HepG2 (cell line): ENCODE data around the gene INAFM1. TPM values are rescaled to one million over a fixed set of nuclear protein-coding genes. Genes with fewer than 3 reads are reported as not detected.
A peak's percentile ranks its signal among the peaks of the same experiment; 100 is the strongest.

Experiments
- AGO1 ChIP-seq: fragments of 200-400 bp; formaldehyde crosslinking; IDR thresholded peaks from 2 replicates; pipeline ENCODE4 v1.6.1; 2017; ENCODE audit warnings: mild to moderate bottlenecking, low read depth, low read length, moderate library complexity; ENCODE audit not compliant: poor library complexity, severe bottlenecking
- ATM ChIP-seq: fragments of 450-650 bp; IDR thresholded peaks from 2 replicates; pipeline ENCODE4 v1.7.1; 2017; ENCODE audit warnings: mild to moderate bottlenecking, borderline replicate concordance
- KLF15 ChIP-seq: sonication (generic); formaldehyde crosslinking; IDR thresholded peaks from 2 replicates; pipeline ENCODE4 v1.8.1; 2023; ENCODE audit warnings: borderline replicate concordance, mild to moderate bottlenecking, inconsistent platforms, missing genetic modification reagents, mixed read lengths
- MTA1 ChIP-seq: sonication (generic); formaldehyde crosslinking; IDR thresholded peaks from 2 replicates; pipeline ENCODE4 v1.4.0; 2020; ENCODE audit warnings: missing genetic modification reagents, mild to moderate bottlenecking, borderline replicate concordance
- MYC ChIP-seq: sonication (generic); formaldehyde crosslinking; IDR thresholded peaks from 2 replicates; pipeline ENCODE4 v1.9.0; 2021; ENCODE audit warnings: missing genetic modification reagents, borderline replicate concordance
- RFX5 ChIP-seq: IDR thresholded peaks from 2 replicates; pipeline ENCODE4 v1.6.1; 2011; ENCODE audit warnings: low read depth, low read length, improper control_type of control experiment
- SSRP1 ChIP-seq: IDR thresholded peaks from 2 replicates; pipeline ENCODE4 v1.6.1; 2016; ENCODE audit warnings: control low read depth
- ZNF18 ChIP-seq: sonication (generic); formaldehyde crosslinking; IDR thresholded peaks from 2 replicates; pipeline ENCODE4 v1.8.0; 2022; ENCODE audit warnings: mild to moderate bottlenecking, missing genetic modification reagents; ENCODE audit not compliant: insufficient replicate concordance
- ZNF441 ChIP-seq: sonication (generic); formaldehyde crosslinking; IDR thresholded peaks from 2 replicates; pipeline ENCODE4 v1.7.0; 2021; ENCODE audit warnings: missing genetic modification reagents, borderline replicate concordance
- ZNF672 ChIP-seq: sonication (generic); formaldehyde crosslinking; IDR thresholded peaks from 2 replicates; pipeline ENCODE4 v1.8.1; 2022; ENCODE audit warnings: missing genetic modification reagents
- ZNF724P ChIP-seq: sonication (generic); formaldehyde crosslinking; IDR thresholded peaks from 2 replicates; pipeline ENCODE4 v1.8.0; 2022; ENCODE audit warnings: missing genetic modification reagents, borderline replicate concordance
- polyA plus RNA-seq, 8 experiments: library from polyadenylated mRNA; depleted of rRNA in 3 of 8; stranded (reverse) in 7 of 8; unstranded in 1 of 8; fragments of >200 nt; fragmentation: Illumina TruSeq in 4 of 8; extraction: Trizol in 4 of 8; gene quantifications; 2 replicates each; pipeline versions ENCODE4 v1.2.1 to v1.2.3, GENCODE V29; 2011 to 2016; ENCODE audit warnings: low read depth in 4 of 8, missing spikeins in 1 of 8, mixed read lengths in 1 of 8; ENCODE audit not compliant: insufficient read depth in 1 of 8
- total RNA-seq, 5 experiments: library from RNA; depleted of rRNA; stranded (reverse); fragments of >200 nt; fragmentation: Illumina TruSeq; extraction: Trizol; gene quantifications; 2 replicates each; pipeline ENCODE4 v1.2.3, GENCODE V29; 2016; ENCODE audit warnings: low read depth in 1 of 5
- TF ChIP-seq, protein P1 (sequence below): sonication (generic); formaldehyde crosslinking; IDR thresholded peaks from 2 replicates; pipeline ENCODE4 v1.5.0; 2020; ENCODE audit warnings: missing genetic modification reagents
- TF ChIP-seq, protein P2 (sequence below): sonication (generic); formaldehyde crosslinking; IDR thresholded peaks from 2 replicates; pipeline ENCODE4 v1.4.0; 2020; ENCODE audit warnings: low read depth, missing genetic modification reagents
- TF ChIP-seq, protein P3 (sequence below): sonication (generic); formaldehyde crosslinking; IDR thresholded peaks from 2 replicates; pipeline ENCODE4 v1.5.0; 2020; ENCODE audit warnings: mild to moderate bottlenecking, missing genetic modification reagents, borderline replicate concordance
- TF ChIP-seq, protein P4 (sequence below): sonication (generic); formaldehyde crosslinking; IDR thresholded peaks from 2 replicates; pipeline ENCODE4 v1.5.1; 2020; ENCODE audit warnings: missing genetic modification reagents, mild to moderate bottlenecking, borderline replicate concordance
- TF ChIP-seq, protein P5 (sequence below): sonication (generic); formaldehyde crosslinking; IDR thresholded peaks from 2 replicates; pipeline ENCODE4 v1.4.0; 2020; ENCODE audit warnings: missing genetic modification reagents, low read depth, mild to moderate bottlenecking, borderline replicate concordance

INAFM1 gene
- total and polyA plus RNA-seq, 2 of the 13 experiments (the other 11 are each of a cell fraction or from before 2014, with no cell fraction given) = 0.88 to 1.9 TPM

DNA sequence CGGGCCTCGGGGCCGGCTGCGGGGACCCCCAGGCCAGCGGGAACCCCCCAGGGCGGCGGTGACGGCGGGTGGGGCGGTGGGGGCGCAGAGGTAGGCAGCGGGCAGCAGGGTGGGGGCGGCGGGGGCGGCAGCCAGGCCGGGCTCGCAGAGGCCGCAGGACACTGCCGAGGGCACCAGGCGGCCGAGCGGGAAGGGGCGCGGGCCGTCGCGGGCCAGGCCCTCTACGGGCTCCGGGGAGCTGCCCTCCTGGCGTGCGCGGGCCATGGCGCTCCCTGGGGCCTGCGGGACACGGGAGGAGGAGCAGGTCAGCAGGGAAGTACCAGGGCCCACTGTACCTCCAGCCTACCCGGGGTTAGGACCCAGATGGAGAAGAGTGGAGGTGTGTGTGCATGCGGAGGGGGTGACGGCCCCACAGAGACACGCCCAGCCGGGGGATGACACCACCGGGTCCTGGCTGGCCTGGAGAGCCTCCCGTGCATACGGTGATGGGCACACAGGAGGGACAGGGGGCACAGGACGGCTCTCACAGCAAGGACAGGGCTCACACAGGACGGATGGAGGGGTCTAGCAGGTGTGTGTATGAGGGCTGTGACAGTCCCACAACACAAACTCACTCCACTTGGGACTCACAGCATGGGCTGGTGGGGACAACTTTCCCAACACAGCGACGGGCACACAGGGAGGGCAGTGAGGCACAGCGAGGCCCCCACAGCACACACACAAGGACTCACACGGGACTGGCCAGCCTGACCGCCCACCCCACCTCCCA lies 46.3 kb upstream of the INAFM1 start (continued):
- TF ChIP-seq ZNF441 (CRISPR knock-in tag) = no peak
- TF ChIP-seq ZNF18 (CRISPR knock-in tag) = no peak
- TF ChIP-seq MTA1 (CRISPR knock-in tag) = peak; percentile 64; the same call in 1 of the 2 replicates
- TF ChIP-seq, protein P1, sequence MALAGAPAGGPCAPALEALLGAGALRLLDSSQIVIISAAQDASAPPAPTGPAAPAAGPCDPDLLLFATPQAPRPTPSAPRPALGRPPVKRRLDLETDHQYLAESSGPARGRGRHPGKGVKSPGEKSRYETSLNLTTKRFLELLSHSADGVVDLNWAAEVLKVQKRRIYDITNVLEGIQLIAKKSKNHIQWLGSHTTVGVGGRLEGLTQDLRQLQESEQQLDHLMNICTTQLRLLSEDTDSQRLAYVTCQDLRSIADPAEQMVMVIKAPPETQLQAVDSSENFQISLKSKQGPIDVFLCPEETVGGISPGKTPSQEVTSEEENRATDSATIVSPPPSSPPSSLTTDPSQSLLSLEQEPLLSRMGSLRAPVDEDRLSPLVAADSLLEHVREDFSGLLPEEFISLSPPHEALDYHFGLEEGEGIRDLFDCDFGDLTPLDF = no peak
- TF ChIP-seq, protein P2, sequence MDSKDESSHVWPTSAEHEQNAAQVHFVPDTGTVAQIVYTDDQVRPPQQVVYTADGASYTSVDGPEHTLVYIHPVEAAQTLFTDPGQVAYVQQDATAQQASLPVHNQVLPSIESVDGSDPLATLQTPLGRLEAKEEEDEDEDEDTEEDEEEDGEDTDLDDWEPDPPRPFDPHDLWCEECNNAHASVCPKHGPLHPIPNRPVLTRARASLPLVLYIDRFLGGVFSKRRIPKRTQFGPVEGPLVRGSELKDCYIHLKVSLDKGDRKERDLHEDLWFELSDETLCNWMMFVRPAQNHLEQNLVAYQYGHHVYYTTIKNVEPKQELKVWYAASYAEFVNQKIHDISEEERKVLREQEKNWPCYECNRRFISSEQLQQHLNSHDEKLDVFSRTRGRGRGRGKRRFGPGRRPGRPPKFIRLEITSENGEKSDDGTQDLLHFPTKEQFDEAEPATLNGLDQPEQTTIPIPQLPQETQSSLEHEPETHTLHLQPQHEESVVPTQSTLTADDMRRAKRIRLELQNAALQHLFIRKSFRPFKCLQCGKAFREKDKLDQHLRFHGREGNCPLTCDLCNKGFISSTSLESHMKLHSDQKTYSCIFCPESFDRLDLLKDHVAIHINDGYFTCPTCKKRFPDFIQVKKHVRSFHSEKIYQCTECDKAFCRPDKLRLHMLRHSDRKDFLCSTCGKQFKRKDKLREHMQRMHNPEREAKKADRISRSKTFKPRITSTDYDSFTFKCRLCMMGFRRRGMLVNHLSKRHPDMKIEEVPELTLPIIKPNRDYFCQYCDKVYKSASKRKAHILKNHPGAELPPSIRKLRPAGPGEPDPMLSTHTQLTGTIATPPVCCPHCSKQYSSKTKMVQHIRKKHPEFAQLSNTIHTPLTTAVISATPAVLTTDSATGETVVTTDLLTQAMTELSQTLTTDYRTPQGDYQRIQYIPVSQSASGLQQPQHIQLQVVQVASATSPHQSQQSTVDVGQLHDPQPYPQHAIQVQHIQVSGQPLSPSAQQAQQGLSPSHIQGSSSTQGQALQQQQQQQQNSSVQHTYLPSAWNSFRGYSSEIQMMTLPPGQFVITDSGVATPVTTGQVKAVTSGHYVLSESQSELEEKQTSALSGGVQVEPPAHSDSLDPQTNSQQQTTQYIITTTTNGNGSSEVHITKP (CRISPR knock-in tag) = no peak
- TF ChIP-seq ZNF724P (CRISPR knock-in tag) = 0 out of 2 replicates have a peak, but pooled peaks have one; percentile 50
- no peak for TF ChIP-seq KLF15 (CRISPR knock-in tag)
- no peak for TF ChIP-seq ATM
- TF ChIP-seq, protein P3, sequence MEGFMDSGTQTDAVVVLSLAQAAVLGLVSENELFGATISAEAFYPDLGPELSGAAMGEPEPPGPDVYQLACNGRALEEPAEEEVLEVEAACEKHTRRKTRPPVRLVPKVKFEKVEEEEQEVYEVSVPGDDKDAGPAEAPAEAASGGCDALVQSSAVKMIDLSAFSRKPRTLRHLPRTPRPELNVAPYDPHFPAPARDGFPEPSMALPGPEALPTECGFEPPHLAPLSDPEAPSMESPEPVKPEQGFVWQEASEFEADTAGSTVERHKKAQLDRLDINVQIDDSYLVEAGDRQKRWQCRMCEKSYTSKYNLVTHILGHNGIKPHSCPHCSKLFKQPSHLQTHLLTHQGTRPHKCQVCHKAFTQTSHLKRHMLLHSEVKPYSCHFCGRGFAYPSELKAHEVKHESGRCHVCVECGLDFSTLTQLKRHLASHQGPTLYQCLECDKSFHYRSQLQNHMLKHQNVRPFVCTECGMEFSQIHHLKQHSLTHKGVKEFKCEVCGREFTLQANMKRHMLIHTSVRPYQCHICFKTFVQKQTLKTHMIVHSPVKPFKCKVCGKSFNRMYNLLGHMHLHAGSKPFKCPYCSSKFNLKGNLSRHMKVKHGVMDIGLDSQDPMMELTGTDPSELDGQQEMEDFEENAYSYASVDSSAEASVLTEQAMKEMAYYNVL (CRISPR knock-in tag) = no peak
- TF ChIP-seq AGO1 = peak; percentile 56
- TF ChIP-seq MYC = peak; percentile 50; the same call in 1 of the 2 replicates
- TF ChIP-seq, protein P4, sequence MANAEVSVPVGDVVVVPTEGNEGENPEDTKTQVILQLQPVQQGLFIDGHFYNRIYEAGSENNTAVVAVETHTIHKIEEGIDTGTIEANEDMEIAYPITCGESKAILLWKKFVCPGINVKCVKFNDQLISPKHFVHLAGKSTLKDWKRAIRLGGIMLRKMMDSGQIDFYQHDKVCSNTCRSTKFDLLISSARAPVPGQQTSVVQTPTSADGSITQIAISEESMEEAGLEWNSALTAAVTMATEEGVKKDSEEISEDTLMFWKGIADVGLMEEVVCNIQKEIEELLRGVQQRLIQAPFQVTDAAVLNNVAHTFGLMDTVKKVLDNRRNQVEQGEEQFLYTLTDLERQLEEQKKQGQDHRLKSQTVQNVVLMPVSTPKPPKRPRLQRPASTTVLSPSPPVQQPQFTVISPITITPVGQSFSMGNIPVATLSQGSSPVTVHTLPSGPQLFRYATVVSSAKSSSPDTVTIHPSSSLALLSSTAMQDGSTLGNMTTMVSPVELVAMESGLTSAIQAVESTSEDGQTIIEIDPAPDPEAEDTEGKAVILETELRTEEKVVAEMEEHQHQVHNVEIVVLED (CRISPR knock-in tag) = no peak; the same call in 1 of the 2 replicates
- TF ChIP-seq SSRP1 (CRISPR knock-in tag) = no peak
- TF ChIP-seq, protein P5, sequence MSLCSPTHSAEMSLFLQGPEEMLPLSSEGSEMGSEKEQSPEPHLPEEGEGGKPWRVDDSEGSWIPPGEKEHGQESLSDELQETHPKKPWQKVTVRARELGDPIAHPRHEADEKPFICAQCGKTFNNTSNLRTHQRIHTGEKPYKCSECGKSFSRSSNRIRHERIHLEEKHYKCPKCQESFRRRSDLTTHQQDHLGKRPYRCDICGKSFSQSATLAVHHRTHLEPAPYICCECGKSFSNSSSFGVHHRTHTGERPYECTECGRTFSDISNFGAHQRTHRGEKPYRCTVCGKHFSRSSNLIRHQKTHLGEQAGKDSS (CRISPR knock-in tag) = no peak; the same call in 1 of the 2 replicates
- no peak for TF ChIP-seq RFX5
- no peak for TF ChIP-seq ZNF672 (CRISPR knock-in tag)
